Adrenal gland (tissue), 5 donors: Measurements from ENCODE around the gene LAMA1.

ENCODE experiments used
- POLR2A ChIP-seq, 2 donors: fragments of 450-650 bp; IDR thresholded peaks; one replicate each; pipeline ENCODE4 v1.6.1; 2017; ENCODE audit warnings: antibody characterized with exemption in 2 of 2, mild to moderate bottlenecking in 2 of 2, moderate library complexity in 1 of 2
- TF ChIP-seq, protein P1 (sequence below), 6 experiments: fragments of 450-650 bp in 4 of 6; fragments of 200-600 bp in 2 of 6; sonication (generic) in 1 of 6; IDR thresholded peaks; 1 replicate in 5 of 6; 2 replicates in 1 of 6; pipeline versions ENCODE4 v1.5.1 to v1.8.0; 2016 to 2021; ENCODE audit warnings: antibody characterized with exemption in 6 of 6, mild to moderate bottlenecking in 2 of 6, moderate library complexity in 1 of 6
- donor health status: DM: no; HTN: no; CAD: no.

DNA sequence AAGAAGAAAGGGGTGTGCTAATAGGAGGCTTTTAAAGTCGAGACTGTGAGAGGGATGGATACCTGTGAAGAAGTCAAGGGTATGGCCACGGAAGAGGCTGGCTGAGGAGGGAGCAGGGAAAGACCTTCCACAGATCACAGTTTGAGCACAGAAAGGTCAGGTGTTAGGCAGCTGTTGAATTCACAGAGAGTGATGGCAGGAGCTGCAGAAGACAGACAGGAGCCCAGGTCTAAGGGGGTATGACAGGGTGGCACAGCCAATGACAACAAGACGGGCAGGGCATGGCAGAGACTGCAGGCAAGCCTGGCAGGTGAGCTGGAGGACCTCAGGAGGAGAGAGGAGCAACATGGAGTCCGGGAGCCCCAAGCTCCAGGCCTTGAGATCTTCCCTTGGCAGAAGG, 163.1 kb downstream of the LAMA1 start:
- TF ChIP-seq, protein P1, sequence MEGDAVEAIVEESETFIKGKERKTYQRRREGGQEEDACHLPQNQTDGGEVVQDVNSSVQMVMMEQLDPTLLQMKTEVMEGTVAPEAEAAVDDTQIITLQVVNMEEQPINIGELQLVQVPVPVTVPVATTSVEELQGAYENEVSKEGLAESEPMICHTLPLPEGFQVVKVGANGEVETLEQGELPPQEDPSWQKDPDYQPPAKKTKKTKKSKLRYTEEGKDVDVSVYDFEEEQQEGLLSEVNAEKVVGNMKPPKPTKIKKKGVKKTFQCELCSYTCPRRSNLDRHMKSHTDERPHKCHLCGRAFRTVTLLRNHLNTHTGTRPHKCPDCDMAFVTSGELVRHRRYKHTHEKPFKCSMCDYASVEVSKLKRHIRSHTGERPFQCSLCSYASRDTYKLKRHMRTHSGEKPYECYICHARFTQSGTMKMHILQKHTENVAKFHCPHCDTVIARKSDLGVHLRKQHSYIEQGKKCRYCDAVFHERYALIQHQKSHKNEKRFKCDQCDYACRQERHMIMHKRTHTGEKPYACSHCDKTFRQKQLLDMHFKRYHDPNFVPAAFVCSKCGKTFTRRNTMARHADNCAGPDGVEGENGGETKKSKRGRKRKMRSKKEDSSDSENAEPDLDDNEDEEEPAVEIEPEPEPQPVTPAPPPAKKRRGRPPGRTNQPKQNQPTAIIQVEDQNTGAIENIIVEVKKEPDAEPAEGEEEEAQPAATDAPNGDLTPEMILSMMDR (IDR thresholded peaks at IDR 0.05), result no peak
- TF ChIP-seq POLR2A (IDR thresholded peaks at IDR 0.05), result no peak
